GM12878 (cell line): Measurements from ENCODE around the gene DNAI7.

Source experiments
- BRCA1 ChIP-seq: IDR thresholded peaks from 2 replicates; pipeline ENCODE4 v1.6.1; 2011; ENCODE audit warnings: low read depth, low read length, improper control_type of control experiment
- E4F1 ChIP-seq: fragments of 450-650 bp; IDR thresholded peaks from 2 replicates; pipeline ENCODE4 v1.6.1; 2018; ENCODE audit warnings: borderline replicate concordance, mild to moderate bottlenecking; ENCODE audit not compliant: partially characterized antibody
- EZH2 ChIP-seq: IDR thresholded peaks from 2 replicates; pipeline ENCODE4 v1.6.1; 2012; ENCODE audit warnings: low read depth, mild to moderate bottlenecking, control low read depth, inconsistent platforms, low read length, borderline replicate concordance; ENCODE audit not compliant: control insufficient read depth
- MTA3 ChIP-seq: IDR thresholded peaks from 2 replicates; pipeline ENCODE4 v1.6.1; 2012; ENCODE audit warnings: low read length, inconsistent platforms, borderline replicate concordance
- MXI1 ChIP-seq: fragments of 150-350 bp; IDR thresholded peaks from 2 replicates; pipeline ENCODE4 v1.6.1; 2011; ENCODE audit warnings: low read depth, mild to moderate bottlenecking, inconsistent platforms, low read length, improper control_type of control experiment
- POLR2A ChIP-seq: IDR thresholded peaks from 2 replicates; pipeline ENCODE4 v1.6.1; 2011; ENCODE audit warnings: low read depth, mild to moderate bottlenecking, low read length
- TF ChIP-seq, protein P1 (sequence below), 3 experiments: IDR thresholded peaks in 2 of 3; conservative IDR thresholded peaks in 1 of 3; 2 replicates each; pipeline ENCODE4 v1.5.1; 2011; ENCODE audit warnings: low read depth in 3 of 3, low read length in 3 of 3, mild to moderate bottlenecking in 3 of 3, control low read depth in 2 of 3, moderate library complexity in 2 of 3, inconsistent platforms in 1 of 3, mixed read lengths in 1 of 3; ENCODE audit not compliant: control insufficient read depth in 2 of 3, insufficient read depth in 1 of 3; ENCODE audit errors: extremely low read depth in 1 of 3

DNA sequence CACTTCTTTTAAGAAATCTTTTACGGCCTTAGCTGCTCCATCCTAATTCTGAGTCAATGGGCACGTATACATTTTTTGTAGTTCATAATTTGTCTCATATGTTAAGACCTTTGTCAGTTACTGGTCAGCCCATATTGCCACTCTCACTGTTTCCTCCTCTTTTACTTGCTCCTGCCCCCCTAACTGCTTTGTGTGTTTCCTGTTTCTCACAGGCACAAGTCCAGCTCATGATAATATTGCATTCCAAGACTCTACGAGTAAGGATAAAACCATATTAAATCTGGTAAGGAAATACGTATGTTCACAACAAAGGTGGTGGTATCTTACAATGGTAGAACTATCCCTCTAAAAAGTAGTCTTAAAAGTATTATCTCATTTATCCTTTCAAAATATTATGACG, 111.7 kb downstream of the DNAI7 start:
- TF ChIP-seq, protein P1, sequence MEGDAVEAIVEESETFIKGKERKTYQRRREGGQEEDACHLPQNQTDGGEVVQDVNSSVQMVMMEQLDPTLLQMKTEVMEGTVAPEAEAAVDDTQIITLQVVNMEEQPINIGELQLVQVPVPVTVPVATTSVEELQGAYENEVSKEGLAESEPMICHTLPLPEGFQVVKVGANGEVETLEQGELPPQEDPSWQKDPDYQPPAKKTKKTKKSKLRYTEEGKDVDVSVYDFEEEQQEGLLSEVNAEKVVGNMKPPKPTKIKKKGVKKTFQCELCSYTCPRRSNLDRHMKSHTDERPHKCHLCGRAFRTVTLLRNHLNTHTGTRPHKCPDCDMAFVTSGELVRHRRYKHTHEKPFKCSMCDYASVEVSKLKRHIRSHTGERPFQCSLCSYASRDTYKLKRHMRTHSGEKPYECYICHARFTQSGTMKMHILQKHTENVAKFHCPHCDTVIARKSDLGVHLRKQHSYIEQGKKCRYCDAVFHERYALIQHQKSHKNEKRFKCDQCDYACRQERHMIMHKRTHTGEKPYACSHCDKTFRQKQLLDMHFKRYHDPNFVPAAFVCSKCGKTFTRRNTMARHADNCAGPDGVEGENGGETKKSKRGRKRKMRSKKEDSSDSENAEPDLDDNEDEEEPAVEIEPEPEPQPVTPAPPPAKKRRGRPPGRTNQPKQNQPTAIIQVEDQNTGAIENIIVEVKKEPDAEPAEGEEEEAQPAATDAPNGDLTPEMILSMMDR (IDR thresholded peaks at IDR 0.05 in 2 of 3, conservative IDR thresholded peaks at IDR 0.05 in 1 of 3; ENCODE audit: control insufficient read depth in 2 of 3, extremely low read depth in 1 of 3, insufficient read depth in 1 of 3, low read depth in 3 of 3, low read length in 3 of 3), result no peak
- TF ChIP-seq EZH2, result no peak
- TF ChIP-seq MXI1, result no peak
- TF ChIP-seq POLR2A, result no peak
- TF ChIP-seq E4F1, result no peak
- TF ChIP-seq BRCA1, result no peak
- TF ChIP-seq MTA3, result no peak
